ENCODE results near the gene KSR1.

KSR1 gene

GRCh38 chr17:27607521-27608091, 151.4 kb downstream of the KSR1 start:
- H3K9me3 ChIP-seq (replicated peaks in 1 of 11): peaks cover 0 to 2% (median 0%) of the 10 kb centered on the region in 11 experiments; a peak in 3 of 22 replicates
- H3K27me3 ChIP-seq: no peaks in the 10 kb centered on the region
- no peak overlapping the region for H3K4me3 ChIP-seq
- H3K36me3 ChIP-seq: peaks cover 0 to 75% (median 4%) of the 10 kb centered on the region in 11 experiments; a peak in 10 of 22 replicates
- H3K9ac ChIP-seq: 0 out of 22 replicates have a peak overlapping the region, but pooled peaks of 1 of the 11 experiments have one; percentile 18
- H3K4me2 ChIP-seq: no peak overlapping the region; a peak in 1 of 22 replicates
- H3K27ac ChIP-seq: no peak overlapping the region
- no peak for TF ChIP-seq Cebpa-rat (IDR thresholded peaks at IDR 0.05)
- peaks cover 0 to 34% (median 17%) of the 10 kb centered on the region in 10 experiments; a peak in 15 of 20 replicates for H3K4me1 ChIP-seq
- peaks cover 0 to 5% (median 0%) of the 10 kb centered on the region in 11 experiments; a peak in 2 of 22 replicates for H4K20me1 ChIP-seq

GRCh38 chr17:27608328-27609230, 152.3 kb downstream of the KSR1 start:
- H3K4me3 ChIP-seq: no peak overlapping the region
- TF ChIP-seq Cebpa-rat (IDR thresholded peaks at IDR 0.05): no peak
- no peak overlapping the region for H3K27ac ChIP-seq
- no peaks in the 10 kb centered on the region for H3K27me3 ChIP-seq
- H3K4me1 ChIP-seq: peaks cover 0 to 40% (median 24%) of the 10 kb centered on the region in 10 experiments; a peak in 14 of 20 replicates
- H3K9me3 ChIP-seq (replicated peaks in 1 of 11): peaks cover 0 to 11% (median 9%) of the 10 kb centered on the region in 11 experiments; a peak in 18 of 22 replicates
- peaks cover 0 to 85% (median 8%) of the 10 kb centered on the region in 11 experiments; a peak in 14 of 22 replicates for H3K36me3 ChIP-seq
- H4K20me1 ChIP-seq: peaks cover 0 to 5% (median 0%) of the 10 kb centered on the region in 11 experiments; a peak in 2 of 22 replicates
- 0 out of 22 replicates have a peak overlapping the region, but pooled peaks of 1 of the 11 experiments have one; percentile 18 for H3K9ac ChIP-seq
- no peak overlapping the region for H3K4me2 ChIP-seq

- H3K27me3 ChIP-seq: no peaks in the 10 kb centered on the region
- peaks cover 0 to 50% (median 34%) of the 10 kb centered on the region in 10 experiments; a peak in 14 of 20 replicates for H3K4me1 ChIP-seq
- no peak overlapping the region for H3K4me2 ChIP-seq
- no peak for TF ChIP-seq Cebpa-rat (IDR thresholded peaks at IDR 0.05)
- H3K4me3 ChIP-seq: no peak overlapping the region
- peaks cover 0 to 86% (median 9%) of the 10 kb centered on the region in 11 experiments; a peak in 14 of 22 replicates for H3K36me3 ChIP-seq
- peaks cover 0 to 5% (median 0%) of the 10 kb centered on the region in 11 experiments; a peak in 2 of 22 replicates for H4K20me1 ChIP-seq
- peaks cover 0 to 13% (median 10%) of the 10 kb centered on the region in 11 experiments; a peak in 18 of 22 replicates for H3K9me3 ChIP-seq (replicated peaks in 1 of 11)
- H3K9ac ChIP-seq: no peak overlapping the region
- no peak overlapping the region for H3K27ac ChIP-seq
Observed at GRCh38 chr17:27609611-27610303, 153.5 kb downstream of the KSR1 start.

- no peaks in the 10 kb centered on the region for H3K27me3 ChIP-seq
Observed at GRCh38 chr17:27610304-27610677, 154.0 kb downstream of the KSR1 start.

GRCh38 chr17:27612160-27612770, 156.0 kb downstream of the KSR1 start:
- Histone ChIP-seq H3K27me3 (no peaks in the 10 kb centered on the region), H3K4me1 (peaks cover 0 to 75% (median 47%) of the 10 kb centered on the region in 10 experiments; a peak in 15 of 20 replicates), H3K4me3 (no peak overlapping the region), H3K36me3 (peaks cover 0 to 80% (median 11%) of the 10 kb centered on the region in 11 experiments; a peak in 14 of 22 replicates), H3K27ac (no peak overlapping the region), H4K20me1 (peaks cover 0 to 5% (median 0%) of the 10 kb centered on the region in 11 experiments; a peak in 3 of 22 replicates), H3K4me2 (peak overlapping the region in 5 of 11 experiments; percentile 26 to 67 (median 56); a peak in 7 of 22 replicates), H3K9me3 (replicated peaks in 1 of 11) (peaks cover 0 to 13% (median 10%) of the 10 kb centered on the region in 11 experiments; a peak in 18 of 22 replicates), H3K9ac (no peak overlapping the region)
- no peak for TF ChIP-seq Cebpa-rat (IDR thresholded peaks at IDR 0.05)

More at GRCh38 chr17:27610304-27610677, 154.0 kb downstream of the KSR1 start:
- Histone ChIP-seq H3K36me3 (peaks cover 0 to 88% (median 9%) of the 10 kb centered on the region in 11 experiments; a peak in 14 of 22 replicates), H3K9ac (no peak overlapping the region), H3K4me3 (no peak overlapping the region), H4K20me1 (peaks cover 0 to 5% (median 0%) of the 10 kb centered on the region in 11 experiments; a peak in 2 of 22 replicates), H3K27ac (no peak overlapping the region), H3K9me3 (replicated peaks in 1 of 11) (peaks cover 0 to 13% (median 10%) of the 10 kb centered on the region in 11 experiments; a peak in 18 of 22 replicates), H3K4me2 (no peak overlapping the region), H3K4me1 (peaks cover 0 to 56% (median 34%) of the 10 kb centered on the region in 10 experiments; a peak in 14 of 20 replicates)
- no peak for TF ChIP-seq Cebpa-rat (IDR thresholded peaks at IDR 0.05)

GRCh38 chr17:27613433-27613832, 157.2 kb downstream of the KSR1 start:
- Histone ChIP-seq H3K27me3 (no peaks in the 10 kb centered on the region), H3K9me3 (replicated peaks in 1 of 11) (peaks cover 0 to 13% (median 10%) of the 10 kb centered on the region in 11 experiments; a peak in 18 of 22 replicates), H3K27ac (no peak overlapping the region), H4K20me1 (peaks cover 0 to 5% (median 0%) of the 10 kb centered on the region in 11 experiments; a peak in 3 of 22 replicates), H3K9ac (no peak overlapping the region), H3K4me2 (peak overlapping the region in 7 of 11 experiments; percentile 7 to 67 (median 56); a peak in 13 of 22 replicates), H3K4me1 (peaks cover 0 to 73% (median 47%) of the 10 kb centered on the region in 10 experiments; a peak in 15 of 20 replicates), H3K4me3 (no peak overlapping the region), H3K36me3 (peaks cover 0 to 81% (median 23%) of the 10 kb centered on the region in 11 experiments; a peak in 16 of 22 replicates)
- no peak for TF ChIP-seq Cebpa-rat (IDR thresholded peaks at IDR 0.05)

GRCh38 chr17:27615121-27615520, 158.9 kb downstream of the KSR1 start:
- H3K27me3 ChIP-seq: no peaks in the 10 kb centered on the region
- peak overlapping the region in 4 of 11 experiments; percentile 20 to 67 (median 60); a peak in 5 of 22 replicates for H3K4me2 ChIP-seq
- H3K4me3 ChIP-seq: no peak overlapping the region
- H3K9ac ChIP-seq: no peak overlapping the region
- peaks cover 0 to 84% (median 25%) of the 10 kb centered on the region in 11 experiments; a peak in 16 of 22 replicates for H3K36me3 ChIP-seq
- peaks cover 0 to 13% (median 10%) of the 10 kb centered on the region in 11 experiments; a peak in 18 of 22 replicates for H3K9me3 ChIP-seq (replicated peaks in 1 of 11)
- no peak overlapping the region for H3K27ac ChIP-seq
- H3K4me1 ChIP-seq: peaks cover 0 to 72% (median 46%) of the 10 kb centered on the region in 10 experiments; a peak in 17 of 20 replicates
- no peak for TF ChIP-seq Cebpa-rat (IDR thresholded peaks at IDR 0.05)
- peaks cover 0 to 5% (median 0%) of the 10 kb centered on the region in 11 experiments; a peak in 3 of 22 replicates for H4K20me1 ChIP-seq
